Adipocyte (in vitro differentiated cells): ENCODE data around the gene MISP3.

ENCODE experiments used
- DNase-seq: peaks from one replicate; pipeline ENCODE4 v3.0.0-alpha.2; 2015; ENCODE audit warnings: low read depth
- H3K27me3 ChIP-seq: replicated peaks from 2 replicates; pipeline ENCODE4 v1.7.0; 2013; ENCODE audit warnings: mild to moderate bottlenecking, low read length, moderate library complexity; ENCODE audit not compliant: control insufficient read depth, insufficient read depth
- H3K36me3 ChIP-seq: 2 replicates; pipeline ENCODE4 v1.7.0; 2013; ENCODE audit warnings: low read length, mild to moderate bottlenecking, moderate library complexity; ENCODE audit not compliant: control insufficient read depth, insufficient read depth, severe bottlenecking
- H3K4me1 ChIP-seq: 2 replicates; pipeline ENCODE4 v1.7.0; 2013; ENCODE audit warnings: mild to moderate bottlenecking, low read length, moderate library complexity; ENCODE audit not compliant: control insufficient read depth, insufficient read depth
- H3K4me3 ChIP-seq: 2 replicates; pipeline ENCODE4 v1.7.0; 2013; ENCODE audit warnings: mild to moderate bottlenecking, low read length, moderate library complexity
- H3K9ac ChIP-seq: 2 replicates; pipeline ENCODE4 v1.7.0; 2013; ENCODE audit warnings: mild to moderate bottlenecking, low read length, moderate library complexity
- H3K9me3 ChIP-seq: 2 replicates; pipeline ENCODE4 v1.7.0; 2013; ENCODE audit warnings: mild to moderate bottlenecking, low read length, moderate library complexity; ENCODE audit not compliant: control insufficient read depth

Gene MISP3

DNA sequence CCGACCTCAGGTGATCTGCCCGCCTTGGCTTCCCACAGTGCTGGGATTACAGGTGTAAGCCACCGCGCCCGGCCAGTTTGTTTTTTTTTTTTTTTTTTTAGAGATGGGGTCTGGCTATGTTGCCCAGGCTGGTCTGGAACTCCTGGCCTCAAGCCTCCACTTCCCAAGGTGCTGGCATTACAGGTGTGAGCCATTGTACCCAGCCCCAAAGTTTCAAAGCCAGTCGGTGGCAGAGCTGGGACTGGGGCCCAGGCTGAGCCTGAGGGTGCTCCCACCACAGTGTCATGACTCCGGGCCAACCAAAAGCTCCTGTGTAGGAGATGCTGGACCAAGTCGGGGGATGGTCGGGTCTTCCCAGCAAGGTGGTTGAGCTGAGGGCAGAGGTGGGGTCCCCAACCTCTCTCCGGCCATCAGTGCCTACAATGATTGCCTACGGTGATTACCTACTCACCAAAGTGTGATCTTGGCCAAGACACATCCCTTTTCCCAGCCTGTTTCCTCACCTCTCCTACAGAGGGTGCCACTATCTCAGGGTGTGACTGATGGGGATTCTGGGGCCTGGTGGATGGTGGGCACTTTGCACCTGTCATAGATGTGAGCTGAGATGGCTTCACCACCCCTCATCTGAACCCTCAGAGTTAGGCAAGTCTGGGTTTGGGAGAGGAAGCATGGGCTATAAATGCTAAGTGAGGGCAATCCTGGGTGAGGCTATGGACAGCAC is 23.8 kb downstream of the MISP3 start:
- Histone ChIP-seq H3K9me3 (peaks cover 9% of the 10 kb centered on the region), H3K27me3 (no peaks in the 10 kb centered on the region), H3K9ac (no peak overlapping the region), H3K36me3 (peaks cover 49% of the 10 kb centered on the region), H3K4me3 (no peak overlapping the region), H3K4me1 (peaks cover 5% of the 10 kb centered on the region)
- DNase-seq = no peak

DNA sequence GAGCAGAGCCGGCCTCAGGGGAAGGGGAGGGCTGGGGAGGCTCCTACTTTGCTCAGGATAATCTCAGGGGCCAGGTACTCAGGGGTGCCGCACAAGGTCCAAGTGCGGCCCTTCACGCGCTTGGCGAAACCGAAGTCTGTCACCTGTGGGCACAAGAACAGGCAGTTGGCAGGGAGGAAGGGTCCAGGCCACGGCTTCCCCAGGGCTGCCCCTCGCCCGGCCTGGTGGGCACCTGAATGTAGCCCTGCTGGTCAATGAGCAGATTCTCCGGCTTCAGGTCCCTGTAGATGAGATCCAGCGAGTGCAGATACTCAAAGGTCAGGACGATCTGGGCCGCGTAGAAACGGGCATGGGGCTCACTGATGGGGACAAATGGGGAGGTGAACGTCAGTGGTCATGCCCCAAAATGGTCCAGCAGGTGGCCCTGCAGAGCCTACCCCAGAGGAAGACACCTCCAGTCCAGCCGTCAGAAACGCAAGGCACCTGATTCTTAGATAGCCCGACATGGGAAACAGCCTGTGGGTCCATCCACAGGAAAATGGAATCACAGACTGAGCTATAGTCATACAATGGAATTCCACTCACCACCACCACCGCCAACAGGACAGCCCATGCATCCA is 25.1 kb downstream of the MISP3 start:
- Histone ChIP-seq H3K4me1 (peaks cover 12% of the 10 kb centered on the region), H3K9me3 (peaks cover 9% of the 10 kb centered on the region), H3K27me3 (no peaks in the 10 kb centered on the region), H3K4me3 (no peak overlapping the region), H3K9ac (no peak overlapping the region), H3K36me3 (peaks cover 55% of the 10 kb centered on the region)
- DNase-seq = no peak

DNA sequence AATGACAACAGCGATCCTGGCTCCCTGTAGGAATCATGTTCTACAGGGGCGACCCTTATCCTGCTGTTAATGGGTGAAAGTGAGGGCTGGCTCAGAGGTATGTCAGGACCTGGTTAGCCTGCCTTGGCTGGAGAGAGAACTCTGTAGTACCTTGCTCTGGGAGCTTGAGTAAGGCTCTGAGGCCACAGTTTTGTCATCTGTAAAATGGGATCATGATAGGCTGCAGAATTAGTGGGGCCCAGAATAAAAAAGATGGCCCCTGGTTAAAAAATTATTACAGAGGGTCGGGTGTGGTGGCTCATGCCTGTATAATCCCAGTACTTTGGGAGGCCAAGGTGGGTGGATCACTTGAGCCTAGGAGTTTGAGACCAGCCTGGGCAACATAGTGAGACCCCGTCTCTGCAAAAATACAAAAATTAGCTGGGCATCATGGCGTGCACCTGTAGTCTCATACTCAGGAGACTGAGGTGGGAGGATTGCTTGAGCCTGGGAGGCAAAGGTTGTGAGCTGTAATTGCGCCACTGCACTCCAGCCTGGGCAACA is 28.5 kb downstream of the MISP3 start:
- H3K36me3 ChIP-seq = peaks cover 72% of the 10 kb centered on the region
- no peaks in the 10 kb centered on the region for H3K9me3 ChIP-seq
- H3K9ac ChIP-seq = no peak overlapping the region

DNA sequence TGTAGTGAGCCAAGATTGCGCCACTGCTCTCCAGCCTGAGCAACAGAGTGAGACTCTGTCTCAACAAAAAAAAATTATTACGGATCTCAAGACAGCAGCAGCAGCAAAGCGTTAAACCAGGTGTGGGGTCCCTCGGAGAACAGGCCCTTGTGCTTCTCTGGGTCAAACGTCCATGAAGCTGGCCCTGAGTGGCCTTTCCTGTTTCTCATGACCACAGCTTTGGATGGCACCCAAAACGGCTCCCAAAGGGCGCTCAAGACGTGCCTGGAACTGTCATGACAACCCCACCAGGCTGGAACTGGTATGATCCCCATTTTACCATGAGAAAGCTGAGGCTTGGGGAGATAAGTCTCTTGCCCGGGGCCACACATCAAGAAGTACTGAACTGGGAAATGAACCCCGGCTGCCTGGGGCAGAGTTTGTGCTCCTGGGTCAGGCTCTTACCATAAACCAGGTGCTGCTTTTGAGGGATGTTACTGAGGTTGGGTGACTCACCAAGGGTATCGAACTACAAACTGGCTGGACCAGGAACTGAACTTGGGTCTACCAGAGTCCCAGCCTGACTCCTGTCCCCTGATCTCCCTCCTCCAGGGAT is 29.6 kb downstream of the MISP3 start:
- Histone ChIP-seq H3K4me1 (peaks cover 15% of the 10 kb centered on the region), H3K27me3 (no peaks in the 10 kb centered on the region), H3K9me3 (no peaks in the 10 kb centered on the region), H3K9ac (peak overlapping the region; percentile 5), H3K4me3 (no peak overlapping the region), H3K36me3 (peaks cover 69% of the 10 kb centered on the region)
- no peak for DNase-seq

More for the DNA sequence above, 28.5 kb downstream of the MISP3 start:
- H3K4me1 ChIP-seq = peaks cover 15% of the 10 kb centered on the region
- no peaks in the 10 kb centered on the region for H3K27me3 ChIP-seq
- H3K4me3 ChIP-seq = no peak overlapping the region
- no peak for DNase-seq

DNA sequence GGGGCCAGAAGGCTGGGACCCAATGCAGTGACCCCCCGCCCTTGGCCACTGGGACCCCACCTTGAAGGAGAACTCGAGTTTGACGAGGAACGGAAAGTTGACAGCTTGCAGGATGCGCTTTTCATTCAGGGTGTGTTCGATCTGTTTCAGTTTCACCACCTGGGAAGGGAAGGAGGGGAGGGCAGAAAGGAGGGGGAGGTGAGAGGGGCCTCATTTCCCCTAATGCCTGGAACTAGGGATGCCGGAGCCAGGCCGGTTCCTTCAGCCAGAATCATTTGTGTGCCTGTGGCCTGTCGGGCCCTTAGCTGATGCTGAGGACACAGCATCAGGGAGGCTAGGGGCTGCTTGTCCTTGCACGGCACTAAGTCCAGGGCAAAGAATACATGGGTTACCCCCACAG is 30.2 kb downstream of the MISP3 start:
- DNase-seq = no peak
- Histone ChIP-seq H3K36me3 (peaks cover 63% of the 10 kb centered on the region), H3K9ac (peak overlapping the region; percentile 5)

DNA sequence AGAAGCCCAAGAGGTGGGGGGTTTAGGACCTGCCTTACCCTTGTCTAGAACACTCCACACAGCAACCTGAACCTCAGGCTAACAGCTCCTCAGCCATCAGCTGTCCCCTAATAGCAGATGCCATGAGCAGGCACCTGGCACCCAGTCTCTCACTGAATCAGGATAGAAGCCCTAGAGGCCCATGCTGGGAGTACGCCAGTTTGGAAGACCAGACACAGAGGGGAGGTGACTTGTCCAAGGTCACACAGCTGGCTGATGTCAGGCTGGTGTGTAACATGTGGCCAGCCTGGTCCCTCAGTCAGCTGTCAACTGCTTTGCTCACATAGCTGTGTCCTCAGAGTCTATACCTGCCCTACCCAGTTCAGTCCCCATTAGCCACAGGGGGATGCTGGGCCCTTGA is 30.7 kb downstream of the MISP3 start:
- H3K9me3 ChIP-seq = no peaks in the 10 kb centered on the region
- peaks cover 58% of the 10 kb centered on the region for H3K36me3 ChIP-seq
- no peaks in the 10 kb centered on the region for H3K27me3 ChIP-seq

More for the DNA sequence above, 30.2 kb downstream of the MISP3 start:
- Histone ChIP-seq H3K9me3 (no peaks in the 10 kb centered on the region), H3K4me3 (no peak overlapping the region), H3K4me1 (peaks cover 17% of the 10 kb centered on the region), H3K27me3 (no peaks in the 10 kb centered on the region)

DNA sequence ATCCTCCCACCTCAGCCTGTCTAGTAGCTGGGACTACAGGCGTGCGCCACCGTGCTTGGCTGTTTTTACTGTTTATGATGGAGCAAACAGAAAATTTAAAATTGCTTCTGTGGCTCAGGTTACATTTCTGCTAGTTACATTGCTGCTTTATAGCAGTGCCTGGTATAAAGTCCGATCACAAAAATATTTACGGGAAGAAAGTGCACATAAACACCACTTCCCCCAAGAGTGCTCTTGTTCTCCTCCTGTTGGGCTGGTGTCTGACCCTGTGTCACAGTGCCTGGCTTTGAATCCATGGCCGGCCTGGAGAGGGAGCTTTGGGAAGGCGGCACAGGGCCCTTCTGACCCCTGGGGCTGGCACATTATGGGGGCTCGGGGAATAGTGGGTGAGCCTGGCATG is 33.1 kb downstream of the MISP3 start:
- DNase-seq = no peak

More for the DNA sequence above, 30.7 kb downstream of the MISP3 start:
- Histone ChIP-seq H3K9ac (no peak overlapping the region), H3K4me1 (peaks cover 20% of the 10 kb centered on the region), H3K4me3 (no peak overlapping the region)
- no peak for DNase-seq

DNA sequence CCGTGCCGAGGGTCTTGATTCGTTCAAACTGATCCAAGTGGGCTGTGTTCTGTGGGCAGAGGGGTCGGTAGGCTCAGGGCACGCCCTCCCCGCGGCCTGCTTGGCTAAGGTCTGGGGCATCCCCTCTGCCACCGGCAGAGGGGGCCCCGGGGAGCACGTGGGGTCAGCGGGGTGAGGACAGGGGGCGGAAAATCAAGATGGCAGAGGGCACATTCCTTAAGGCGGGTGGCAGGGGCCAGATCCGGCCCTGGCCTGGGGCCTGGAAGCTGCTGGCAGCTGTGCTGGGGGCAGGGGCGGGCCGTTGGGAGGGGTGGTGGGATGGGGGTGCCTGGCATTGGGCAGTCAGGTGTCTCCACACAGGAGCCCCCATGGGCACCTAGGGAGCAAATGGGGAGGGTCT is 34.3 kb downstream of the MISP3 start:
- DNase-seq = no peak
- Histone ChIP-seq H3K4me1 (peaks cover 33% of the 10 kb centered on the region), H3K27me3 (no peaks in the 10 kb centered on the region), H3K36me3 (peaks cover 38% of the 10 kb centered on the region), H3K9ac (no peak overlapping the region), H3K4me3 (no peak overlapping the region), H3K9me3 (no peaks in the 10 kb centered on the region)

More for the DNA sequence above, 33.1 kb downstream of the MISP3 start:
- Histone ChIP-seq H3K36me3 (peaks cover 43% of the 10 kb centered on the region), H3K4me1 (peaks cover 27% of the 10 kb centered on the region), H3K27me3 (no peaks in the 10 kb centered on the region), H3K9ac (no peak overlapping the region), H3K4me3 (no peak overlapping the region), H3K9me3 (no peaks in the 10 kb centered on the region)

DNA sequence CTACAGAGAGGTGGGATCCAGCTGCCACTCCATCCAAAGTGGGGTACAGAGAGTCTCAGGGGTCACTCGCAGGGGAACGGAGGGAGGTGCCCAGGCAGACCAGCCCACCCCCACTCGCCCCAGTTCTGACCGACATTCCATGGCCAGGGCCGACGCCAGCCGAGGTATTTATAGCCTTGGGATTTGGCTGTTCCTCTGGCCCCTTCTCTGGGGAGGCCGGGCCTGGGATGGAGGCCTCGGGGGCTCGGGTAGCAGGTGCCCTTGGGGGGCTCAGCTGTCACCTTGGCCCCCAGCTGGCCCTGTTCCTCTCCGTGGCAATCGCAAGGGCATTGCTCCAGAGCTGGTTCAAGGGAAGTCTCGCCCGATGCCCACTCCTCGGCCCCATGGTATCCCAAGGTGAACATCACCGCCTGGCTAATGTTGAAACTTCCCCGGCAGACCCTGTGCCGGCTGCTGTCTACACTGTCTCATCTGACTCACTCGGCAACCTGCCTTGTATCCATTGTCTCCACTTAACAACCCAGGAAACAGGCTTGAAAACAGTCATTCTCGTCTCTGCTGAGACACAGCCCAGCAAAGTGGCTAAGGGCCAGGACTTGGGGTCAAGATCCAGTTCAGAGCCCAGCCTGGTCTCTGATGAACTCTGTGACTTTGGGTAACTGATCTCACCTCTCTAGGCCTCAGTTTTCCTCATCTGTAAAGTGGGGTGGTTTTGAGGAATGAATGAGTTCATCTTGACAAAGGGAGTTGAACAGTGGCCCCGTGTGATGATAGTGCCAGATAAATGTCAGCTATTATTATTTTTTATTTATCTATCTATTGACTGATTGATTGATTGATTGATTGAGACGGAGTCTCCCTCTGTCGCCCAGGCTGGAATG is 35.2 kb downstream of the MISP3 start:
- no peak for DNase-seq
- Histone ChIP-seq H3K27me3 (no peaks in the 10 kb centered on the region), H3K9me3 (no peaks in the 10 kb centered on the region), H3K9ac (no peak overlapping the region), H3K4me3 (no peak overlapping the region), H3K36me3 (peaks cover 30% of the 10 kb centered on the region), H3K4me1 (peaks cover 32% of the 10 kb centered on the region)

DNA sequence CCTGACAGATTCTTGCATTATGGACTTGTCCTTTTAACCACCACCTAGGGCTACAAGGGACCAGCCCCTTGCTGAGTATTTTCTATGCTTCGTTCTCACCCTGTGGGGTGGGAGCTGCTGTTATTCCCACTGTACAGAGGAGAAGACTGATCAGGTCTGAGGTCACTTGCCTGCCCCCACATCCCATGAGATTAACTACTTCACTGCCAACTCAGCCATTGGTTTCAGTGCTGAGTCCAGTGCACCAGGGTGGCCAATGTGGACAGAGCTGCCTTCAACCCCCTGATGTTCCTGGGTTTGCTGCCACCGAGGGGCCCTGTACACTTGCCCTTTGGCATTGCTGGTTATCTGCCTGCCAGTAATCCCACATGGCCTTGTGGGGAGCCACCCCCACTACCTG is 38.1 kb downstream of the MISP3 start:
- Histone ChIP-seq H3K4me3 (no peak overlapping the region), H3K9me3 (no peaks in the 10 kb centered on the region), H3K4me1 (peaks cover 57% of the 10 kb centered on the region), H3K27me3 (no peaks in the 10 kb centered on the region), H3K36me3 (peaks cover 15% of the 10 kb centered on the region), H3K9ac (peak overlapping the region; percentile 34)
- no peak for DNase-seq
